Heart right ventricle (tissue), 16 donors: ENCODE data around the gene IMMP1L. TPM values are rescaled to one million over a fixed set of nuclear protein-coding genes. Genes with fewer than 3 reads are reported as not detected.

Source experiments
- ATAC-seq, 8 donors: fragments of 200-7000 bp; cut with Tn5 transposase; one replicate each; pipeline ENCODE4 v1.9.1; 2020; ENCODE audit warnings: mild to moderate bottlenecking in 8 of 8, moderate library complexity in 8 of 8, moderate number of reproducible peaks in 1 of 8
- DNase-seq, 2 donors: peaks; one replicate each; pipeline ENCODE4 v3.0.0-alpha.2; 2020
- H3K27ac ChIP-seq, 10 donors: fragments of 200-600 bp; sonication (generic) in 2 of 10; one replicate each; pipeline versions ENCODE4 v1.5.0 to v1.8.0; 2020 to 2022; ENCODE audit warnings: mild to moderate bottlenecking in 3 of 10
- H3K27me3 ChIP-seq, 7 donors: fragments of 200-600 bp; one replicate each; pipeline ENCODE4 v1.8.0; 2021 to 2022; ENCODE audit warnings: mild to moderate bottlenecking in 2 of 7
- H3K36me3 ChIP-seq, 9 donors: fragments of 200-600 bp; sonication (generic) in 1 of 9; one replicate each; pipeline versions ENCODE4 v1.5.0 to v1.8.0; 2020 to 2022; ENCODE audit warnings: mild to moderate bottlenecking in 2 of 9
- H3K4me1 ChIP-seq, 9 donors: fragments of 200-600 bp; sonication (generic) in 1 of 9; one replicate each; pipeline versions ENCODE4 v1.5.0 to v1.8.0; 2020 to 2022; ENCODE audit warnings: mild to moderate bottlenecking in 4 of 9
- H3K4me3 ChIP-seq, 10 donors: fragments of 200-600 bp; sonication (generic) in 2 of 10; one replicate each; pipeline versions ENCODE4 v1.5.0 to v1.8.0; 2020 to 2022; ENCODE audit warnings: mild to moderate bottlenecking in 7 of 10, moderate library complexity in 2 of 10
- H3K9me3 ChIP-seq, 11 donors: fragments of 200-600 bp in 10 of 11; sonication (generic) in 2 of 11; one replicate each; pipeline versions ENCODE4 v1.5.0 to v1.8.0; 2013 to 2022; ENCODE audit warnings: mild to moderate bottlenecking in 2 of 11, control low read depth in 1 of 11, moderate library complexity in 1 of 11
- WGBS, 2 donors: extraction: QIAGEN DNeasy Blood & Tissue Kit; methylation state at CpG; one replicate each; pipeline ENCODE4 v1.1.7; 2013; ENCODE audit warnings: inconsistent platforms in 1 of 2; 5-methylcytosine and 5-hydroxymethylcytosine counted together
- intact Hi-C, 10 donors: fragments of 100-400 bp; cut with DNase I; formaldehyde crosslinking; loops; one replicate each; pipeline versions ENCODE4 v1.11.1 to v1.14.2; 2022
- polyA plus RNA-seq, 2 donors: library from polyadenylated mRNA; stranded (reverse); fragments of 200-250 nt; gene quantifications; one replicate each; pipeline ENCODE4 v1.2.3, GENCODE V29; 2013
- total RNA-seq, 10 donors: library from RNA; stranded (reverse); fragmentation: NEBNext Ultra II Directional in 3 of 10; extraction: Animal tissue kit (Norgen Biotek cat#: 25700) in 3 of 10; gene quantifications; one replicate each; pipeline versions ENCODE4 v1.2.1 to v1.2.4, GENCODE V29; 2021 to 2023
- TF ChIP-seq, protein P1 (sequence below), 9 donors: fragments of 200-600 bp; sonication (generic) in 2 of 9; IDR thresholded peaks; one replicate each; pipeline versions ENCODE4 v1.5.0 to v1.8.0; 2021 to 2022; ENCODE audit warnings: antibody characterized with exemption in 9 of 9, mild to moderate bottlenecking in 5 of 9, moderate library complexity in 1 of 9
- donor health status: Arrhythmogenic right ventricular cardiomyopathy.
- donor health status: ischemic (EF 13 %, LVEDD 7.1; RV severe dilation, severe dysfunction).
- donor health status: healthy with polysubstance abuse.
- donor health status: DM: no; HTN: yes; CAD: no.
- donor health status: DM: no; HTN: no; CAD: no.
- donor health status: ischemic (EF 25% LVEDD 6.9; RV normal size, moderate dysfunction).
- donor health status: ischemic (EF 25% LVEDD 5.7; RV mildly dilated, moderate dysfunction).
- donor health status: healthy.
- donor health status: DM: yes; HTN: yes; CAD: no.
- donor health status: Ischemic cardiomyopathy.
- donor health status: ischemic (EF 35%, LVEDD 5.7; RV mildly dilated, moderate dysfunction).
- donor health status: nonischemic (EF 11% LVEDD 7.7; RV severe dilation, severe dysfunction).
- donor health status: DM: yes; HTN: yes; CAD: no.
- donor health status: PGD.
- donor health status: ischemic (EF 29% LVEDD 5.4; RV normal size, mild dysfunction).
- donor health status: nonischemic (EF 23%, LVEDD 6.1; RV moderate dilation, normal function).

IMMP1L gene
- total and polyA plus RNA-seq, 12 donors: 19.5 to 66.8 (median 29.6) TPM

- ATAC-seq (no peak), DNase-seq (no peak)
- H3K4me1 ChIP-seq: peaks cover 0 to 14% (median 0%) of the 10 kb centered on the region in 9 donors
- TF ChIP-seq, protein P1, sequence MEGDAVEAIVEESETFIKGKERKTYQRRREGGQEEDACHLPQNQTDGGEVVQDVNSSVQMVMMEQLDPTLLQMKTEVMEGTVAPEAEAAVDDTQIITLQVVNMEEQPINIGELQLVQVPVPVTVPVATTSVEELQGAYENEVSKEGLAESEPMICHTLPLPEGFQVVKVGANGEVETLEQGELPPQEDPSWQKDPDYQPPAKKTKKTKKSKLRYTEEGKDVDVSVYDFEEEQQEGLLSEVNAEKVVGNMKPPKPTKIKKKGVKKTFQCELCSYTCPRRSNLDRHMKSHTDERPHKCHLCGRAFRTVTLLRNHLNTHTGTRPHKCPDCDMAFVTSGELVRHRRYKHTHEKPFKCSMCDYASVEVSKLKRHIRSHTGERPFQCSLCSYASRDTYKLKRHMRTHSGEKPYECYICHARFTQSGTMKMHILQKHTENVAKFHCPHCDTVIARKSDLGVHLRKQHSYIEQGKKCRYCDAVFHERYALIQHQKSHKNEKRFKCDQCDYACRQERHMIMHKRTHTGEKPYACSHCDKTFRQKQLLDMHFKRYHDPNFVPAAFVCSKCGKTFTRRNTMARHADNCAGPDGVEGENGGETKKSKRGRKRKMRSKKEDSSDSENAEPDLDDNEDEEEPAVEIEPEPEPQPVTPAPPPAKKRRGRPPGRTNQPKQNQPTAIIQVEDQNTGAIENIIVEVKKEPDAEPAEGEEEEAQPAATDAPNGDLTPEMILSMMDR (IDR thresholded peaks at IDR 0.05): no peak
- H3K27me3 ChIP-seq: no peaks in the 10 kb centered on the region
- peaks cover 0 to 7% (median 0%) of the 10 kb centered on the region in 11 donors for H3K9me3 ChIP-seq
- no peak overlapping the region for H3K4me3 ChIP-seq
- no peak overlapping the region for H3K27ac ChIP-seq
- intact Hi-C loops: loop anchor here in 1 of 10 donors (10.0 kb wide), 1 partner anchor 60 kb away; no protein-coding TSS in a partner anchor
- H3K36me3 ChIP-seq: peaks cover 0 to 12% (median 0%) of the 10 kb centered on the region in 9 donors
Observed at GRCh38 chr11:31404614-31405013, 104.8 kb downstream of the IMMP1L start.

DNA sequence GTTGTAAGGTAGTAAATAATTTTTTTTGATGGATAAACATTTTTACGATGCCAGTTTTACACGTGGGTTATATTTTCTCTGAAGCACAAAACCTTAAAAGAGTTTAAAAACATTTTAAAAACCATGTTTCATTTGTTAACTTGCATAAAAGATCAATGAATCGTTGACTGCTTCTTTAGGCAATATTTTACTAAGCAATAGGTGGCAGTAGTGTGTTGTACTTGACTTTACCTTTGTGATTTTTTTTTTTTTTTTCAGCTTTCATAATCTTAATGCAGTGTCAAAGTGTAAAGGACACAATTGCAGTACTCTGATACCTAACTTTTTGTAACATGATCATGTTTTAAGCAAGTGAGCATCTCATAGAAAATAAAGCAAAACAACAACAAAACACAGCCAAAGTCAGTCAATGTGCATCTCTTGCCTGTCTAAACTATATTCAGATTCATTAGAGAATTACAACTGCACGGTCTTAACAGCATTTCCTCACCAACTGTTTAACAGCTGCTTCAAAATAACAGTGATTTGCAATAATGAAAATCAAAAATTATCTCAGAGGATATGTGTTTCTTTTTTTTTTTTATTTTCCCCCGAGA, 112.1 kb downstream of the IMMP1L start:
- H3K27ac ChIP-seq: no peak overlapping the region
- intact Hi-C loops: loop anchor here in 9 of 10 donors (2.0 to 10.0 kb wide), 6 partner anchors 473 to 777 kb away; no protein-coding TSS in a partner anchor
- TF ChIP-seq, protein P1 (IDR thresholded peaks at IDR 0.05): peak; percentile 17 to 73 (median 58)
- WGBS, 2 donors: 47 to 53% methylated on average over 5 of the region's 5 CpGs
- H3K27me3 ChIP-seq: no peaks in the 10 kb centered on the region
- DNase-seq (no peak), ATAC-seq (no peak)
- H3K4me3 ChIP-seq: no peak overlapping the region
- peaks cover 0 to 23% (median 0%) of the 10 kb centered on the region in 9 donors for H3K36me3 ChIP-seq
- peaks cover 0 to 26% (median 7%) of the 10 kb centered on the region in 11 donors for H3K9me3 ChIP-seq
- H3K4me1 ChIP-seq: no peaks in the 10 kb centered on the region

DNA sequence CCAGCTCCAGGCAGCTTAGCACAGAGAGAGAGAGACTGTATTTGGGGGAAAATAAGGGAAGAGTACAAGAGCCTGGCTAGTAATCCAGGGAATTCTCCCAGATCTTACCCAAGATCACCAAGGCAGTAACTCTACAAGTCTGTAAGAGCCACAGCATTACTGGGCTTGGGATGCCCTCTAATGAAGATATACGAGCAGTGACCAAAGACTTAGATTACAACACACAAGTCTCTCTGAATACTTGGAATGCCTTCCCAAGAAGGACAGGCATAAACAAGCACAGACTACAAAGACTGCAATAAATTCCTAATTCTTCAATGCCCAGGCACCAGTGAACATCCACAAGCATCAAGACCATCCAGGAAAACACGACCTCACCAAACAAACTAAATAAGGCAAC, 122.0 kb downstream of the IMMP1L start:
- Histone ChIP-seq H3K4me3 (no peak overlapping the region), H3K27me3 (no peaks in the 10 kb centered on the region), H3K27ac (no peak overlapping the region), H3K9me3 (peaks cover 0 to 5% (median 0%) of the 10 kb centered on the region in 11 donors), H3K36me3 (no peaks in the 10 kb centered on the region), H3K4me1 (no peaks in the 10 kb centered on the region)
- ATAC-seq: no peak
- intact Hi-C loops: loop anchor here in 1 of 10 donors (10.0 kb wide), 1 partner anchor 797 kb away; no protein-coding TSS in a partner anchor
- TF ChIP-seq, protein P1 (IDR thresholded peaks at IDR 0.05): no peak
- DNase-seq: no peak
- WGBS, 2 donors: 81 to 94% methylated on average over 2 of the region's 2 CpGs

DNA sequence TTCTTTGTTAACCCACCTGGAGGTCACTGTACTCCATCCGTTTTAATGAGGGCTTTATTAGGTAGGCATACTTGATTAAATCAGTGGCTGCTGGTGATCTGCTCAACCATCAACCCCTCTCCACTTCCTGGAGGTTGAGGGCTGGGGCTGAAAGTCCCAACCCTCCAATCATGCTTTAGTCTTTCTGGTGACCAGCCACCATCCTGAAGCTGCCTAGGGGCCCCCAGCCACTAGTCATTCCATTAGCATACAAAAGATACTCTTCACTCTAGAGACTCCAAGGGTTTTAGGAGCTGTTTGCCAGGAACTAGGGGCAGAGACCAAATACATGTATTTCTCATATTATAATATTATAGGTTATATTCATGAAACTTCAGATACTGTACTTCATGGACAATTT, 126.3 kb downstream of the IMMP1L start:
- DNase-seq (no peak), ATAC-seq (no peak)
- H3K27ac ChIP-seq: no peak overlapping the region
- H3K9me3 ChIP-seq: no peaks in the 10 kb centered on the region
- WGBS, 2 donors: 78 to 85% methylated on average over 1 of the region's 1 CpG
- H3K4me3 ChIP-seq: no peak overlapping the region
- H3K4me1 ChIP-seq: no peaks in the 10 kb centered on the region
- no peaks in the 10 kb centered on the region for H3K27me3 ChIP-seq
- H3K36me3 ChIP-seq: peaks cover 0 to 5% (median 0%) of the 10 kb centered on the region in 9 donors
- intact Hi-C loops: loop anchor here in 1 of 10 donors (10.0 kb wide), 1 partner anchor 802 kb away; no protein-coding TSS in a partner anchor
- TF ChIP-seq, protein P1 (IDR thresholded peaks at IDR 0.05): no peak

Other genes starting within 250 kb of the IMMP1L start
- under 1 TPM in 2 of 10 donors, not detected in 8; 0.09 to 0.18 TPM for gene DCDC1, start 139.9 kb downstream of the IMMP1L start, total RNA-seq
- under 1 TPM in 1 of 2 donors, not detected in 1; 0.01 TPM for gene DCDC1, start 139.9 kb downstream of the IMMP1L start, polyA plus RNA-seq
- gene DNAJC24, start 139.8 kb downstream of the IMMP1L start, total RNA-seq: 10 to 100 TPM; 12.8 to 23.2 (median 16.0) TPM
- 1 to 10 TPM; 2.9 to 7.4 TPM for gene DNAJC24, start 139.8 kb downstream of the IMMP1L start, polyA plus RNA-seq
- gene ELP4, start 145 bp upstream of the IMMP1L start, total RNA-seq: 10 to 100 TPM; 13.4 to 19.5 (median 15.9) TPM
- 10 to 100 TPM in 1 of 2 donors, 1 to 10 TPM in 1; 9.8 to 18.3 TPM for gene ELP4, start 145 bp upstream of the IMMP1L start, polyA plus RNA-seq